HTR-8/SVneo (cell line): ENCODE data around the gene TRAIP.

Experiments
- DNase-seq: peaks from one replicate; pipeline ENCODE4 v3.0.0; 2011; ENCODE audit warnings: low spot score, mixed read lengths; ENCODE audit not compliant: insufficient read length
- FAIRE-seq: peaks from 2 replicates; lab custom pipeline; 2011; peaks lifted over from hg19 to GRCh38; lab: Jason Lieb, UNC

TRAIP gene

DNA sequence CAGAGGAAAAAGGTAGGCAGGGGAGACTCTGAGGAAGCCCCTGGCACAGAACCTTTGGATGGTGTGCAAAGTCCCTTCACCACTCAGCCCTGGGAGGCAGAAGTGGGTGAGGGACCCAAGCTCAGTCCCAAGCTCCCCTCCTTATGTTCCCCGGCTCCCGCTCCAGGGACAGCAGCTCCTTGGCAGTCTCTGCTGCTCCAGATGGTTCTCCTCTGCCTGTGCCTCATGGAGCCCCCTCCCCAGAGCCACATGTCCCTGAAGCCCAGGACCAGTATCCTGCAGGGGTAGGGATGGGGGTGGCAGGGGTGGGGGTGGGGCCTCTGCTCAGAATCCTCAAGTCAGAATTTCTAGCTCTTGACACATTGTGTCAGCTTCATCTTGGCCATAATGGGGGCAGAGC, 21.4 kb upstream of the TRAIP start:
- DNase-seq (no peak), FAIRE-seq (no peak)

DNA sequence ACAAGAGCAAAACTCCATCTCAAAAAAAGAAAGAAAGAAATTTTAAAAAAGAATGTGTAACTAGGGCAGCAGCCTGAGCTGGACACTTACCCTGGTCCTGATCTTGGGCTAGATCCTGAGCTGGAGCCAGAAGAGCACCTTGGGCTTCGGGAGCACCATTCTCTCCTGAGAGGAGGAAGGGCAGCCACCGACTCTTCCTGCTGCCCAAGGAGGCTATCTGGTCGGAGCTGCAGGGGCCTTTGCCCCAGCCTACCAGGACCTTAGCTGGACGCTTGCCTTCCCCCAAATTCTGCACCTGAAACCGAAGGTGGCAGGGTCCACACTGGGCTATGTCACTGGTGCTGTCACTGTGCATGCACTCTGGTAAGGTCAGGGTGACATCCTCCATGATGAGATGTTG, 20.2 kb upstream of the TRAIP start:
- no peak for DNase-seq

DNA sequence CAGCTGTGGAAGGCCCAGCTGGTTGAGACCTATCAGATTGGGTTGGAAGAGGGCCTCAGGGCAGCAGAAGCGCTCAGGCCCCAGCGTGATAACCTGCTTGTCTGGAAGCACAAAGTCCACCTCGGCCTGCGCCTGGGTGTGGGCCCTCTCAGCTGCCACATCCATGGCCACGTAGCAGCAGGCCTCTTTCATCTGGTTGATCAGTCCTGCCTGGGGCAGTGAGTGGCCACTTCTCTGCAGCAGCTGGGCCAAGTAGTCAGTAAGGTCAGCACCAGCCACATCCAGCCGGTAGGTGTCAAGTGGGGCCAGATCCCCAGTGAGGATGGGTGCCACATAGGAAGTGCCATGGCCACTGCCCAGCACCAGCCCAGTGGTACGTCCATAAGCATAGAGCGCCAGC, 17.3 kb upstream of the TRAIP start:
- DNase-seq (no peak), FAIRE-seq (no peak)

More for the DNA sequence above, 20.2 kb upstream of the TRAIP start:
- no peak for FAIRE-seq

DNA sequence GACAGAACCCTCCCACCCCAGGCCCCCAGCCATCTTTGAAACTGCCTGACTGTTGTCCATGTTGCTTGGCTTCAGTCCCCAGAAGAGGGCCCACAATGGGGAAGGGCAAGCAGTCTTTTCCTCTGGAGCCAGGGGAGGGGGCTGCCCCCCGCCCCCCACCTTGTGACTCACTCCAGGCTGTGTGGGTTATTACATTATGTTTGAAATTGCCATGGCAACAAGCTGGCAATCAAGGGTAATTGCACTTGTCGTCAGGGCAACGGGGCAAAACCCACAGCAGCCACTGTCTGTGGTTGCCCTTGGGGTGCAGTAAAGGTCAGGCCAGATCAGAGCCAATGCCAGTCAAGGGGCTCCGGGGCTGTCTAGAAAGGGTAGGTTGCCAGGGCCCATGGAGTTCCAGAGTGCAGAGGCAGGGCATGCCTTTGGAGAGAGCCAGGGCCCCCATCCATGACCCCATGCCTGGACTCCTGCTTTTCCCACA, 16.5 kb upstream of the TRAIP start:
- DNase-seq (no peak), FAIRE-seq (no peak)

DNA sequence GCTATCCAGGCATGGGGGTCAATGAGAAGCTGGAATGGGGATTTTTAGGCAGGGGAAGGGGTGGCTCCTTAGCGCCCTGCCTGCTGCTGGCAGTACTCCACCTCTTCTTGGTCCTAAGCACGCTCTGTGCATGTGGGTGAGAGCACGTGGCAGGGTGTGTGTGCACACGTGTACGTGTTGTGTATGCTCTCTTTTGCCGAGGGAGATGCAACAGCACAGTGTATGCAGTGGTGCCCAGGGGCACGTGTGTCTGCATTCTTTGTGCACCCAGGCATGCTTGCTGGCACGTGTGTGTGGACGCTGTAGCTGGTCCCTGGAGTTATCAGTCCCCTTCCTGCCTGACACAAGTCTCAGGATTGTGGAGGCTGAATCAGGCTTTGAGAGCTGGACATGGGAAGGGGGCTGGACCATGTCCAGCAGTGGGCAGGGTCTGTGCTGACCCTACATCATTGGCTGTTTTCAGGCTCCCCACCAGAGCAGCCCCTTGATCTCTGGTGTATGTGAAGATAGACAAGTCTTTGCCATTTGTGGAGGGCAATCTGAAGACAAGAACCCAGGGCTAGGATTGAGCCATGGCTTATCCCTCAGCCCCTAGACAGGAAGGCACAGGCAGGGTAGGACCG, 15.3 kb upstream of the TRAIP start:
- DNase-seq (no peak), FAIRE-seq (peak; percentile 26)

DNA sequence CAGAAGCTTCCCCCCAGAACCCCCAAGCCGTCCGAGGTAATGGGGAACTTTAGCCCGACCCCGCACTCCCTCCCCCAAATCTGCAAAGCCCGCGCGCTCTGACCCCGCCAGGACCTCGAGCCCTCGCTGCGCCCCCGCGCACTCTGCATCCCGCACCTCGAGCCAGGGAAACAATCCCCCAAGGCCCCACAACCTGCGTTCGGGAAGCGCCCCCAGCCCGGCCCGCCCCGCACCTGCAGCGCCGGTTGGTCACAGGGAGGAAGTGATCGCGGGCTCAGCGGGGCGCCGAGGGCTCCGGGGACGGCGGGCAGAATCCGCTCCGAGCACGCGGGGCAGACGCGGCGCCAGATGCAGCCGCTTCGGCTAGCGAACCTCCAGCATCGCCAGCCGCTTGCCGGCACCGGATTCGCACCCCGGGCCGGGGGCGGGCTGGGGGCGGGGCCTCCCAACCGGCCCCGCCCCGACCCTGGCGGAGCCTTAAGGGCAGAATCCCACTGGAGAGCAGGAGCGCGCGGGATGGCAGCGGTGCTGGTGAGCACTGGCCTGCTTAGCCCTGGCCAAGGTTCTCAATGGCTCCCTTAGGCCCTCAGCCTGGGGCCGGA, 13.3 kb upstream of the TRAIP start, which contains the start of gene CAMKV:
CAMKV (minus strand) TSS at position 382 of the 602 bp plus-strand sequence. CDS start 7,518 bp downstream, outside the sequence.
- DNase-seq (peak; percentile 21), FAIRE-seq (no peak)

DNA sequence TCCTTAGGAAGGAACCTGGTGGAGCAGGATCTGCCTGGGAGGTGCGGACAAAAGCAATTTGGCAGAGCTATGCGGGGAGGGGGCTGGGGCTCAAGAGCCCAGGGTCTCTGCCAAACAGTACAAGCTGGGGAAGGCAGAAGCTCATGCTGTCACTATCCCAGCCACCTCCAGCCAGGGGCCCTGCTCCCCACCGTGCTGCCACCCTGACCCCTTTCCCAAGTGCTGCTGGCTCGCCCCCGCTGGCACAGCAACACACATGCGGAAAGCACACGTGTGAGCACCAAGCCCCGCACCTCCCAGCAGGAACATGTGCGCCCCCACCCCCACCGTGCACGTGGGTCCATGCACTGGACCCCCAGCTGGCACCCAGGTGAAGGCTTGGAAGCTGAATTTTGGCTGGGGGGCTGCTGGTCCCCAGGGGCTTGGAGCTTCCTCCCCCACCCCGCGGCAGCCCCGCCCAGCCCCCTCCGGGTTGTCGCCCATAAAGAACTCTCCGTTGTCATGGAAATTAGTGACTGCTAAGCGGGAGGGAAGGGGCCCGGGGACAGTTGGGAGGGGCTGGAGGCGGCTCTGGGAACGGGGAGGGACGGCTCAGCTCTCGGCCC, 12.6 kb upstream of the TRAIP start:
- no peak for FAIRE-seq
- DNase-seq, result no peak

DNA sequence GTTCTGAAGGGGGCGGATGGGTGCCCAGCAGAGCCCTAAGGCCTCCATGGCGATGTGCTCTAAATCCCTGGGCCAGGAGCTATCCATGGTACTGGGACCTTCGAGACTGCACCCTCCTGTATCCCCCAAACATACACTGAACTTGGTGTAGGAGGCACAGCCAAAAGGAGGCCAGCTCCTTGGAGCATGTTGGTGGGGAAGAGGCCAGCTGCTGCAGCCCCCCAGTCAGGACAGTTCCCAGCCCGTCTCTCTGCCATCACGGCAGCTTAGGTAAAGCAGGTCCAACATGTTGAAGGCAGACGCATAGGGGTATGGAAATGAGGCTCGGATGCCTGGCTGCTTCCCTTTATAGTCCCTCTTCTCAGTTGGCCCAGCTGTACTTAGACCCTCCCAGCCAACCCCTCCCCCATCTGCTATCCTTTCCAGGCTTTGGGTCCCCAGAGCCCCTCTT, 11.5 kb upstream of the TRAIP start:
- FAIRE-seq (no peak), DNase-seq (peak; percentile 56)

DNA sequence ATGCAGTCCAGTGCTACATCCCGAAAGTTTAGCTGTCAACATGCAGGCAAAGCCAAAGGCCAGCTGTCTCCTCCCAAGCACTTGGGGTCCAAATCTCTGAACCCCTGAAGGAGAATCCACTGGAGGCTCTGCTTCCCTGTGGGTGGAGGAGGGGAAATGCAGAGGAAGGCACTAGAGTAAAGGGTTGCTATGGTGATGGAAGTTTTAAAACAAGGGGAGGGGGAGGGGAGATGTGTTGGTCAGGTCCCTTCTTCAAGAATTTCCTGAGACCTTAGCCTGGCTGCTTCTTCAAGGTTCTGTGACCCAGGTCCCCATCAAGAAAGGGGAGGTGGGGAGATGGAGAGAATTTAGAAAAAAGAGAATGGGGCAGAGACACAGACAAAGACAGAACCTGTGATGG, 11.0 kb upstream of the TRAIP start:
- DNase-seq (no peak), FAIRE-seq (no peak)

DNA sequence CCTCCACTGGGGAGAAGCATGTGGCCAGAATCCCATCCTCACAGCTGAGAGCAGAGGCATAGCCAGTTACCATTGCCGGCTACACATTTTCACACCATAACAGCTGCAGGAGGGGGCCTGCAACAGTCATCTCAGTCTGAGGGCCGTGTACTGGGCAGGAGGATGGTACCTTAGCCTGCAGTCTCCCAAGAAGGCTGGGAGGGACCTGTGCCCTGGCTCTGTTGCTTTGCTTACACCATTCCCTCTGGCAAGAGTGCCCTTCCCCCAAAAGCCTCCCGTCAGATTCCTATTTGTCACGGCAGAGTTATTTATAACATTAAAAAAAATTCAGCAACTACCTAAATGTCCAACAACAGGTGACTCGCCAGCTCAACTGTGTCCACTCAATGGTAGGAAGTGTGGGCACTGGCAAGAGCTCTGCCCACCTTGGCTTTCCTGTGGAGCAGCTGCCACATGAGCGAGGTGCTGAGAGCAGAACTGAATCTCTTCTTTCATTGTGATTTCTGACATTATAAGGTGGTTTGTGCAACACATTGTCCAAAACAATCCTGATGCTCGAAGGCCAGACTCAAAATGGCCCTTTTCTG, 8.9 kb upstream of the TRAIP start:
- DNase-seq, result no peak
- no peak for FAIRE-seq

DNA sequence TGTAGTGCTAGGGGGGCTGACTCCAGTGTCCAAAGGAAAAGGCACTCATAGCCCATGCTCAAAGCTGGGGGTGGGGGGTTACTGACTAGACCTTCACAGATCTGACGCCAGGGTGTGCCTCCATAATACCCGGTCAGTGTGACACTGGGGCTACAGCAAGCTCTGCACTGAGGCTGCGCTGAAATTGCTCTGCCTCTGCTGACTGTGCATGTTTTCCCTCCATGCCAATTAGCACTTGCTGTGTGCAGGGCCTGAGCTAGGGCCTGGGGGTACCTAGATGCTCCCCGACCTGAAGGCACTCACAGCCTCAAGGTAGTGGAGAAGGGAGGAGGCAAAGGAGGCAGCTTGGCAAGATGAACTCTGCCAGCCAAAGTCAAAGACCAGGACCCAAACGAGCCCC, 8.1 kb upstream of the TRAIP start:
- no peak for FAIRE-seq
- no peak for DNase-seq

DNA sequence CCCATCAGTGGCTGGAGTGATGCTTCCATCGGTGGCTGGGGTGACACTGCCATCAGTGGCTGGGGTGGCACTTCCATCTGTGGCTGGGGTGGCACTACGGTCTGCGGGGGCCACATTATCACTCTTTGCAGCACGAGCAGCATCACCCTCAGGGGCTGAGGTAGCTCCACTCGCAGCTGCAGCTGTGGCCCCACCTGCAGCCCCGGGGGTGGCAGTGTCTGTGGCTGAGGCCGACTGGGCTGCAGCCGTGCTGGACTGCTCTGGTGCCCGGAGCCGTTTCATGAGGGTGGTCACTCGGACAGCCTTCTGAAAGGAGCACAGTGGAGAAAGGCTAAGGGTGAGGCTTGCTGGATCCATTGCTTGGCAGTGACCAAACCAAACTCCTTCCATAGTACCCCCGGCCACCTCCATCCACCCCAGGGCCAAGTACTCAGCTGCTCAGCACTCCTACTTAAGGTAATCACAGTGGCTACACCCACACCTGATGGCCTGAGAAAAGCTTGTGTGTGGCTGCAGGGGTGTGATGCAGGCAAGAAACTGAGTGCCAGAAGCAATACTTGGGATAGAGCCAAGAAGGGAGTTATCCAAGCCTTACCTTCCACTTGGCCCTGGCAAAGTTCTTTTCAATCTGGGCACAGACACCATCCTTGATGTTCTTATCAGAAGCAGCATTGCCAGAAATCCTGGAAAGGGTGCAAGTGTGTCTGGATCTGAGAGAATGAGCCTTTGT, 3.4 kb upstream of the TRAIP start:
- DNase-seq (no peak), FAIRE-seq (no peak)

DNA sequence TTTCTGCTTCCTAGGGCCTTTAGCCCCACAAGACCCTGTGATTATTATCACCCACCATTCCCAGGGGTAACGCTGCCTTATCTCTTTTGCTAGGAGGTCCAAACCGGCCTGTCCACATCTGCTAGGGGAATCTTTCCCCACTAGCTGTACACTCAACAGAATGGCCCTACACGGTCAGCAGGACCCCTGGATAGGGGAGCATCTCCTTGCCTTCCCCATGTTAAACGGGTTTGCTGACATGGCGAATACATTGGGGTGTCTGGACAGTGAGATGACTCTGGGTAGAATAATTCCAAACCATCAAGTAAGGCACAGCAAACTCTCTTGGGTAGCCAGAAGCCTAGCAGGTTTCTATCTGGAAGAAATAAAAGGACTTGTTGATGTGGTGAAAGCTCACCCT, 702 bp downstream of the TRAIP start:
- peak; percentile 9 for FAIRE-seq
- no peak for DNase-seq

DNA sequence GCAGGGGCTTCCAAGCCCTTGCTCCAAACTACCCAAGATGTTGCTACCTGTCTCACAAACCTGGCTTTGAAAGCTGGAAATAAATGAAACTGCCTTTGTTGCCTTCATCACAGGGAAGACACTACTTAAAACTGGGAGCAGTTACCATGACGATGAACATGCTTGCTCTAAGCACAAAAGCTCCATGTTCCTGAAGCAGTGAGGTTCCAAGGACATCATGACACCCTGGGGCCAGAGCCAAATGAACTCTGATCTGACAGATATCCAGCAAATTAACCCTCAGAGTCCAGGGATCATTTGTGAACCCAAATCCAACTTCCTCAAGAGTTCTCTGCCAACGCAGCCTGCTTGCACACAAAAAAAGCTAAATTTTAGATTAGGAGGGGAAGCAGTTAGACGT, 10.7 kb downstream of the TRAIP start:
- no peak for FAIRE-seq
- no peak for DNase-seq

DNA sequence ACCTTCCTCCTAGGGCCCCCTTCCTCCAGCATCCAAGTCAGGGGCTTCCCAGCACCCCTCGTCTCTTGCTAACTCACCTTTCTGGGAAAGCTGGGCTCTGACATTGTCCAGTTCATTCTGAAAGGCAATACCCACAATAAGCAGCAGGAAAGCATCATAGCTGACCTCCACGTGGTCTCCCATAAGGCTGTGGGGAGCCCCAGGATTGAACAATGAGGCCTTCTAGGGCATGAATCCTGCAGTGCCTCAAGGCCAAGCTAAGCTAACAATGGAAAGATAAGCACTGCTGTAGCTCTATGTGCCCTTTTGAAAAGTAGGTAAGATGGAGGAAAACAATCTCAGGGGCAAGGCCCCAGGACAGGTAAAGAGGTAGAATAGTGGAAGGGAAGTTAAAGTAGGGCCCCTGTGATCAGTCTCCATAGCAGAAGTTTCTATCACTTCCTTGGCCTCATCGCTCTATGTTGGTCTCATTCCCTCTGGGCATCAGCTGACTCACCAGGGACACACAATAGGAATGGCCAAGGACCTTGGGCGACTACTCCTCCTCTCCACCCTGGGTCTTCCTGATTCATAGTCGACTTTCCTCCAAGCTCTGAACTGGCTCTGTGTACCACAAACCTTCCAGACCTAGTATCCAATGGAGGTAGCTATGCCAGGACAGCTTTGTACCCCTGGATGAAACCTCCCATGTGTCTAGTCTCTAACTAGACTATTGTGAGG, 11.7 kb downstream of the TRAIP start:
- FAIRE-seq (no peak), DNase-seq (no peak)

DNA sequence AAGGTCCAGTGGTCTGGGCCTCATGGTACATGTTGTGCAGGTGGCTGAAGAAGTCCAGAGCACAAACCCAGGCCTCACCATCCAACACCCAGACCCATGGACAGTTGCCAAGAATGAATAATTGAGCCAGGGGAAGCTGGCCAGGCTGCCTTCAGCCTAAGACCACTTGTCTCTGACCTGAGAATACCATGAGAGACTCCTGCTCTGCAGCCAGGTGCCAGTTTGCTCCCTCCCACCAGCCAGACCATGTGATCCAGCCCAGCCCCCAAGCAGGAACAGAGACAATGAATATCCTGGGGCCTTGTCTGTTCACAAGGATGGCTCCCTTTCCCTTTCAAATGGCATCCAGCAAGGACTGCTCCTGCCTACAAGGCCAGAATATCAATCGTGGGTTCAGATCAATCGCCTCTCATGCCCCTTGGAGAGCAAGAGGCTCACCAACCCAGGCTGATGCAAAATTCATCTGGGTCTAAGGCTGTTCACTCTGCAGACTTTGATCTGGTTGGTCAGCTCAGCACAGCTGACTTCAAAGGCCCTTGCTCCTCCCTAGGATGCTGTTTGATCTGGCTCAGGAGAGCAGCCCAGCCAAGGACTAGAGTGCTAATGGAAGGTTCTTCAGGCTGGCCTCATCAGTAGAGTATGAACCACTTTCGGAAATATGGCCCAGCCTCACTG, 13.4 kb downstream of the TRAIP start:
- DNase-seq (no peak), FAIRE-seq (no peak)

DNA sequence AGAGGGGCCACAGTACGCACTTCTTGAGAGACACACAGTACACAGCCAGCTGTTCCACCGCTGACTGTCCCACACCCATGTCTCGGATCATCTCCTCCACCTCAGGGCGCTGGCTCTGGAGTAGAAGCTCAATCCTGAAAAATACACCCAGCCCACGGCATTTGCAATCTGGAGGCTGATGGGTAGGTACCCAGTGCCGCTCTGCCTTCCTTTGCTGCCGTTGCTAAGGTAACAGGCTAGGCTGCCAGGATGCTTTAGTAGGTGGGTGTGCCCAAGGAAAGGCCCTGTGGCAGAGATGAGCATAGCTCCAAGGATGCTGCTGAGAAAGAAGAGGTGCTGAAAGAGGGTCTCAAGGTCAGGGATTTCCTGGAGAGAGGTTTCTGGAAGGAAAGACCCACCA, 14.6 kb downstream of the TRAIP start:
- FAIRE-seq, result no peak
- DNase-seq, result no peak

DNA sequence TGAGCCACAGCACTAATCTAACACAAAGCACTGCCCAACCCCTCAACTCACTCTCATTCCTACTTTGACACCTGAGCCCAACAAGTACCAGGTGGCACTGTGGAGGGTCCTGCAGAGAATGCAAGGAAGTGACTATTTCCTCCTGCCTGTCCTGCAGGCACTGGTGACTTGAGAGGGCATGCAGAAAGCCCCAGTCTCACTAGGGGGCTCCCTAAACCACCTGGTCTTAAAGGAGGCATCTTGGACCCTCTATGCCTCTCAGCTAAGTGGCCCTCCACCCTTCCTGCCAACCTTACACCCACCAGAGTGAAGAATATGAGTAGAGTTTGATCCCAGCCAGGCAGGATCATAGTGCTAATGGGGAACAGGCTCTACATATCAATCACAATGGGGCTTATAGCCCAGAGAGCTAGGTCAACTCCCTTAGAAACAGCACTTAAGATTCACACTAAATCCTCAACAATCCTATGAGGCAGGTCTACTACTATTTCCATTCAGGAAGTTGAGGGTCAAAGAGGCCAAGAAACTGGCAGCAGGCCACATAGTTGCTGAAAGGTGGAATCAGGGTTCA, 15.2 kb downstream of the TRAIP start:
- FAIRE-seq (peak; percentile 20), DNase-seq (no peak)

DNA sequence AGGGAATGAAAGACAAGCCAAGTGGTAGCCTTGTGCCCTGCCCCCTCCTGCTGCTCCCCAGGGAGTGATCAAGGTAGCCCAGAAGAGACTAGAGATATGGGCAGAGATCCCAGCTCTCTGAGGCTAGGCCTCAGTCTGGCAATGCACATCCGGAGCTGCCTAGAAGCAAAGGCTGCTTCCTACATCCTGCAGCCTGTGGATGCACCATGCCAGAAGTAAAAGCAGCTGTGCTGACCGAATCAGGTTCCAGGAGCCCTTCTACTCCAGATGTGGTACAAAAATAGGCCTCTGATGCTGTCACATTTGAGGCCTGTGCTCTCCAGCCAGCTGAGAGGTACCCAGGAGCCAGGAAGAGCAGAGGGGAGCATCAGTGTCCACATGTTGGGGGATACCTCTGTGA, 16.0 kb downstream of the TRAIP start:
- DNase-seq, result no peak
- no peak for FAIRE-seq
